ENCODE results near the gene INPP4B.
A peak's percentile ranks its signal among the peaks of the same experiment; 100 is the strongest.
"Not testable (repeated sequence)": the region's sequence is repeated elsewhere in the genome, so short reads cannot be mapped to it uniquely, and the experiment has no call there.

The INPP4B gene

GRCh38 chr4:142549248-142549647, 296.9 kb downstream of the INPP4B start:
- no peak for FAIRE-seq
- DNase-seq (ENCODE audit: low spot score): peak; percentile 14

GRCh38 chr4:142548491-142548890, 297.6 kb downstream of the INPP4B start:
- FAIRE-seq (no peak), DNase-seq (ENCODE audit: low spot score) (no peak)

- no peak for DNase-seq (ENCODE audit: low spot score)
Measured at GRCh38 chr4:142547974-142548373, 298.1 kb downstream of the INPP4B start.

GRCh38 chr4:142544594-142544993, 301.5 kb downstream of the INPP4B start:
- no peak for FAIRE-seq
- DNase-seq (ENCODE audit: low spot score): no peak

More at GRCh38 chr4:142547974-142548373, 298.1 kb downstream of the INPP4B start:
- FAIRE-seq: no peak

- DNase-seq (ENCODE audit: low spot score) (no peak), FAIRE-seq (no peak)
Measured at GRCh38 chr4:142544039-142544438, 302.1 kb downstream of the INPP4B start.

GRCh38 chr4:142540483-142540804, 305.7 kb downstream of the INPP4B start:
- no peak for DNase-seq (ENCODE audit: low spot score)
- FAIRE-seq: no peak

GRCh38 chr4:142539796-142540482, 306.2 kb downstream of the INPP4B start:
- FAIRE-seq: no peak

GRCh38 chr4:142535009-142535408, 311.1 kb downstream of the INPP4B start:
- no peak for DNase-seq (ENCODE audit: low spot score)
- no peak for FAIRE-seq

More at GRCh38 chr4:142539796-142540482, 306.2 kb downstream of the INPP4B start:
- no peak for DNase-seq (ENCODE audit: low spot score)

GRCh38 chr4:142532054-142532453, 314.0 kb downstream of the INPP4B start:
- DNase-seq (ENCODE audit: low spot score): no peak
- FAIRE-seq: no peak

GRCh38 chr4:142530728-142531127, 315.4 kb downstream of the INPP4B start:
- DNase-seq (ENCODE audit: low spot score): no peak
- no peak for FAIRE-seq

- DNase-seq (ENCODE audit: low spot score) (no peak), FAIRE-seq (no peak)
Measured at GRCh38 chr4:142528433-142528832, 317.7 kb downstream of the INPP4B start.

- FAIRE-seq (no peak), DNase-seq (ENCODE audit: low spot score) (no peak)
Measured at GRCh38 chr4:142523111-142523510, 323.0 kb downstream of the INPP4B start.

GRCh38 chr4:142519342-142519741, 326.8 kb downstream of the INPP4B start:
- no peak for DNase-seq (ENCODE audit: low spot score)
- FAIRE-seq: peak; percentile 46

- DNase-seq (ENCODE audit: low spot score) (no peak), FAIRE-seq (no peak)
Measured at GRCh38 chr4:142516686-142517526, 329.2 kb downstream of the INPP4B start.

- DNase-seq (ENCODE audit: low spot score) (no peak), FAIRE-seq (no peak)
Measured at GRCh38 chr4:142512161-142512560, 333.9 kb downstream of the INPP4B start.

GRCh38 chr4:142509881-142510280, 336.2 kb downstream of the INPP4B start:
- no peak for DNase-seq (ENCODE audit: low spot score)
- FAIRE-seq: no peak

- not testable (repeated sequence) for DNase-seq (ENCODE audit: low spot score); FAIRE-seq
Measured at GRCh38 chr4:142509381-142509780, 336.7 kb downstream of the INPP4B start.

GRCh38 chr4:142500966-142501365, 345.1 kb downstream of the INPP4B start:
- no peak for FAIRE-seq
- no peak for DNase-seq (ENCODE audit: low spot score)

GRCh38 chr4:142497606-142498005, 348.5 kb downstream of the INPP4B start:
- FAIRE-seq (no peak), DNase-seq (ENCODE audit: low spot score) (no peak)

- no peak for DNase-seq (ENCODE audit: low spot score)
Measured at GRCh38 chr4:142493255-142494110, 352.6 kb downstream of the INPP4B start.

GRCh38 chr4:142485452-142485851, 360.6 kb downstream of the INPP4B start:
- no peak for FAIRE-seq
- DNase-seq (ENCODE audit: low spot score): no peak

More at GRCh38 chr4:142493255-142494110, 352.6 kb downstream of the INPP4B start:
- FAIRE-seq: no peak

GRCh38 chr4:142480244-142480643, 365.9 kb downstream of the INPP4B start:
- FAIRE-seq: no peak
- no peak for DNase-seq (ENCODE audit: low spot score)

Measured in RCC 7860 (cell line).